Measurements from ENCODE around the gene CWC22. TPM values are rescaled to one million over a fixed set of nuclear protein-coding genes. Genes with fewer than 3 reads are reported as not detected.

The CWC22 gene
- total RNA-seq, 5 donors from 2014 or later (not counting 1 experiment from before 2014, with no cell fraction given) = 16.1 to 24.1 (median 22.6) TPM

DNA sequence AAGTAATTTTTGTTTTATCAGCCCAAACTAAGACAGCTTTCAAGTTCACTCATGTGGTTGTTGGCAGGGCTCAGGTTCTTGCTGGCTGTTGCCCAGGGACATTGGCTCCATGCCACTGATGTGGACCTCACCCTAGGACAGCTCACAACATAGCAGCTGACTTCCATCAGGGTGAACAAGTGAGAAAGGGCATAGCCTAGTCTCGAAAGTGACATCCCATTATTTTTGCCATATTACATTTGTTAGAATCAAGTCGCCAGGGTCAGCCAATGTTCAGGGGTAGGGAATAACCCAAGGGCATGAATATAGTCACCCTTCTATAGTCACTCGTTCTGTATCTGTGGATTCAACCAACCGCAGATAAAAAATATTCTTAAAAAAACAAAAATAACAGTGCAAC, 10.7 kb upstream of the CWC22 start:
- Histone ChIP-seq H3K36me3 (ENCODE audit: control insufficient read depth in 2 of 2, extremely low read depth in 1 of 2, insufficient read depth in 1 of 2, low read length in 1 of 2) (no peaks in the 10 kb centered on the region), H3K4me1 (ENCODE audit: control insufficient read depth in 1 of 2, extremely low read depth in 1 of 2, insufficient read depth in 2 of 2, low read length in 2 of 2) (no peaks in the 10 kb centered on the region), H3K27me3 (replicated peaks in 1 of 2; ENCODE audit: control insufficient read depth in 2 of 2, extremely low read depth in 1 of 2, insufficient read depth in 2 of 2, low read length in 1 of 2) (peaks cover 0 to 8% of the 10 kb centered on the region in 2 experiments), H3K9me3 (no peaks in the 10 kb centered on the region), H3K27ac (ENCODE audit: low read length) (no peak overlapping the region), H3K4me3 (ENCODE audit: control insufficient read depth in 1 of 2, extremely low read depth in 1 of 2, low read length in 1 of 2) (no peak overlapping the region)
- ATAC-seq (replicated peaks in 1 of 4) = no peak
- H3K9me3 Mint-ChIP-seq = no peaks in the 10 kb centered on the region
- 57% methylated on average over 1 of the region's 4 CpGs for WGBS (ENCODE audit: insufficient coverage)
- ChIA-PET CTCF (no interaction called here), POLR2A (no interaction called here)
- no peak for DNase-seq
- H3K4me3 Mint-ChIP-seq = no peak overlapping the region
- H3K4me1 Mint-ChIP-seq = no peaks in the 10 kb centered on the region
- peaks cover 23 to 28% of the 10 kb centered on the region in 2 donors for H3K27me3 Mint-ChIP-seq
- no peak overlapping the region for H3K27ac Mint-ChIP-seq
- no peaks in the 10 kb centered on the region for H3K36me3 Mint-ChIP-seq

DNA sequence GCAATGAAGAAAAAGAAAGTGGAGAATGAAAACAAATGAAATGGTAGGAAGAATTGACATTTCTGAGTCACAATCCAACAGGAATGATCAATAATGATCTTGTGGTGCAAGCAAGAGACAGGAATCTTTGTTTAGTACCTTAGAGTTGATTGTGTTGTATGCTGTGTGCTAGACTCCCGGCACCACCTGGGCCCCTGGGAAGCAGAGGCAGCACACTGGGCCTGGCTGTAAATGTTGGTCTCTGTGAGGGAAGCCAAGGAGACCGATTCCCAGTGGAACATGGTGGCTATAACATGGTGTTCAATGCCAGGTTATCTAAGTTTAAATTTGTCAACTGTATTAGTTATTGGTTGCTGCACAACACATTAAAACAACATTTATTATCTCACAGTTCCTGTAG, 9.8 kb upstream of the CWC22 start:
- Mint-ChIP-seq H3K27me3 (peaks cover 23 to 24% of the 10 kb centered on the region in 2 donors), H3K4me1 (no peaks in the 10 kb centered on the region), H3K27ac (no peak overlapping the region), H3K36me3 (no peaks in the 10 kb centered on the region), H3K9me3 (no peaks in the 10 kb centered on the region), H3K4me3 (no peak overlapping the region)
- DNase-seq (no peak), ATAC-seq (replicated peaks in 1 of 4) (no peak)
- Histone ChIP-seq H3K4me1 (ENCODE audit: control insufficient read depth in 1 of 2, extremely low read depth in 1 of 2, insufficient read depth in 2 of 2, low read length in 2 of 2) (no peaks in the 10 kb centered on the region), H3K4me3 (ENCODE audit: control insufficient read depth in 1 of 2, extremely low read depth in 1 of 2, low read length in 1 of 2) (no peak overlapping the region), H3K9me3 (no peaks in the 10 kb centered on the region), H3K27me3 (replicated peaks in 1 of 2; ENCODE audit: control insufficient read depth in 2 of 2, extremely low read depth in 1 of 2, insufficient read depth in 2 of 2, low read length in 1 of 2) (peaks cover 0 to 8% of the 10 kb centered on the region in 2 experiments), H3K36me3 (ENCODE audit: control insufficient read depth in 2 of 2, extremely low read depth in 1 of 2, insufficient read depth in 1 of 2, low read length in 1 of 2) (no peaks in the 10 kb centered on the region), H3K27ac (ENCODE audit: low read length) (no peak overlapping the region)
- CTCF ChIA-PET = no interaction called here
- POLR2A ChIA-PET = no interaction called here
- 94% methylated on average over 1 of the region's 2 CpGs for WGBS (ENCODE audit: insufficient coverage)

DNA sequence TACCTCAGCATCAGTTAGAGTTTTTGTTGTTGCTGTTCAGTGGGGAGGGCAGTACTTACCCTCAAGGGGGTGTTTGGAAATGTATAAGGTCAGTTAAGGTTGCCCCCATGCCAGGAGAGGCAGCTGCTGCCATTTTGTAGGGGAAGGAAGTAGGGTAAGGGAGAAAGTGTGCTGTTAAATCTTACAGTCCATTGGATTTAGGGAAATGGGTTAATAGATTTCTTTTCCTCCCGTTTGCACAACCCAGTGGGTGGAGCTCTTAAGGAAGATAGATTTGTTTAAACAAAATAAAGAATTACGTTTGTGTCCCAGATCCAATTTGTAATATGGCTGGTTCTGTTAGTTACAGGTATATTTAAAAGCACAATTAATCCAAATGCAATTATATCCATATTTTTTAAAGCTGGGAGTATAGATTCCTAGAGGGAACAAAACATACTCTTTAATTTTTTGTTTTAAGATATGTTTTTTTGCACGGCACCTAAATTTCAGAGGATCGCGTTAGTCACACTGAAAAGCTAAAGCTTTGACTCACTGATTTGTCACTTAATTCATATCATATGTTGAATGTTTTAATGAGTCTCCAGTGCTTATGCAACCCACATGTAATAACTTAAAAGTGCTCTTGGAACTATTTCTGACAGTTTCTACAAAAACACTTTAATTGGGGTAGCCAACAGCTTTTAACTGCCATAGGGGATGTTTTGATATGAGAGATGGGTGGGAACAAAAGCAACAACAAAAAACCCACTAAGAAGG, 9.0 kb upstream of the CWC22 start:
- no peak overlapping the region for H3K4me3 ChIP-seq (ENCODE audit: control insufficient read depth in 1 of 2, extremely low read depth in 1 of 2, low read length in 1 of 2)
- H3K4me1 Mint-ChIP-seq = no peaks in the 10 kb centered on the region
- H3K9me3 Mint-ChIP-seq = no peaks in the 10 kb centered on the region
- no peaks in the 10 kb centered on the region for H3K36me3 Mint-ChIP-seq
- 67% methylated on average over 1 of the region's 5 CpGs for whole genome bisulfite sequencing (ENCODE audit: insufficient coverage)
- peaks cover 23 to 24% of the 10 kb centered on the region in 2 donors for H3K27me3 Mint-ChIP-seq
- H3K27ac Mint-ChIP-seq = no peak overlapping the region
- ChIA-PET POLR2A (interaction anchor here in 1 of 2 donors (0.6 kb wide), 1 partner anchor 15 kb away, joined by 3 read pairs; no protein-coding TSS in a partner anchor), CTCF (no interaction called here)
- no peak for ATAC-seq (replicated peaks in 1 of 4)
- no peak overlapping the region for H3K27ac ChIP-seq (ENCODE audit: low read length)
- no peaks in the 10 kb centered on the region for H3K4me1 ChIP-seq (ENCODE audit: control insufficient read depth in 1 of 2, extremely low read depth in 1 of 2, insufficient read depth in 2 of 2, low read length in 2 of 2)
- no peak overlapping the region for H3K4me3 Mint-ChIP-seq
- H3K36me3 ChIP-seq (ENCODE audit: control insufficient read depth in 2 of 2, extremely low read depth in 1 of 2, insufficient read depth in 1 of 2, low read length in 1 of 2) = no peaks in the 10 kb centered on the region
- H3K27me3 ChIP-seq (replicated peaks in 1 of 2; ENCODE audit: control insufficient read depth in 2 of 2, extremely low read depth in 1 of 2, insufficient read depth in 2 of 2, low read length in 1 of 2) = peaks cover 0 to 8% of the 10 kb centered on the region in 2 experiments
- no peak for DNase-seq
- H3K9me3 ChIP-seq = no peaks in the 10 kb centered on the region

DNA sequence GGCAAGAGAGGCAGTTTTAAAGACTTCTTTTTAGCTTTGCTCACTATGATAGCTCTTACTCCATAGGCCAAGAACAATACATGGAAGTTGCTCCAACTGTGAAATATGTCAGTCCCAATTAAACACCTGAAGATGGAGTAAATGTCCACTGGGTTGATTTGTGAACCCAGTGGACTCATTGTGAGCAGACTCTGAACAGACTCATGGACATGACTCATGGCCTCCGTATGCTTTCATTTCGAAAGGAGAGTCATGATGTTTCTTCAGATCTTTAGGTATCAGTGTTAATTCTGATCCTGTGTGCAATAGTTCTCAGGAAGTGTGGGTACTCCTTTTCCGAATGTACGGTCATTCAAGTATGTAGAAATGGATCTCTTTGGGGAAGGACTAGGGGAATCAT, 5.4 kb upstream of the CWC22 start:
- Histone ChIP-seq H3K27ac (ENCODE audit: low read length) (no peak overlapping the region), H3K27me3 (replicated peaks in 1 of 2; ENCODE audit: control insufficient read depth in 2 of 2, extremely low read depth in 1 of 2, insufficient read depth in 2 of 2, low read length in 1 of 2) (peaks cover 0 to 7% of the 10 kb centered on the region in 2 experiments), H3K4me3 (ENCODE audit: control insufficient read depth in 1 of 2, extremely low read depth in 1 of 2, low read length in 1 of 2) (no peak overlapping the region), H3K36me3 (ENCODE audit: control insufficient read depth in 2 of 2, extremely low read depth in 1 of 2, insufficient read depth in 1 of 2, low read length in 1 of 2) (no peaks in the 10 kb centered on the region), H3K4me1 (ENCODE audit: control insufficient read depth in 1 of 2, extremely low read depth in 1 of 2, insufficient read depth in 2 of 2, low read length in 2 of 2) (no peaks in the 10 kb centered on the region), H3K9me3 (no peaks in the 10 kb centered on the region)
- CTCF ChIA-PET = no interaction called here
- peaks cover under 1 to 2% (median 2%) of the 10 kb centered on the region in 3 donors for H3K4me1 Mint-ChIP-seq
- POLR2A ChIA-PET = no interaction called here
- no peak overlapping the region for H3K27ac Mint-ChIP-seq
- H3K27me3 Mint-ChIP-seq = peaks cover 11 to 15% of the 10 kb centered on the region in 2 donors
- H3K36me3 Mint-ChIP-seq = no peaks in the 10 kb centered on the region
- WGBS (ENCODE audit: insufficient coverage) = 85% methylated on average over 2 of the region's 4 CpGs
- H3K4me3 Mint-ChIP-seq = no peak overlapping the region
- ATAC-seq (replicated peaks in 1 of 4) (no peak), DNase-seq (no peak)
- H3K9me3 Mint-ChIP-seq = no peaks in the 10 kb centered on the region

DNA sequence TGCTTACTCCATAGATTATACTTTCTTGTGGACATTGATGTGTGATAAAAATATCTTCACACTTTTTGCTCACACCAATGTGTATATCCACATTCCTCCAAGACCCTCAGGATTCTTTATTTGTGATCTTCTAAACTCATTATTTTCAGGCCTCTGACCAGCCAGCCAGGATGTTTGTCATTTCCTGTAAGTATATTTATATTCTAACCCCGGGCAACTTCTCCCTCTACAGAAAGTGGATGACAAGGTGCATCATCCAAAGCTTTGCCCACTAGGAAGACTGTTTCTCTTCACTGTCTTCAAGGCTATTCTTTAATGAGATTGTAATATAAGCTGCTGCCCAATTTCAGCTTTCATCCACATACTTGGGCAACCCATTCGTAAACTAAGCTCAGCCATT, 3.6 kb upstream of the CWC22 start:
- H3K27me3 ChIP-seq (replicated peaks in 1 of 2; ENCODE audit: control insufficient read depth in 2 of 2, extremely low read depth in 1 of 2, insufficient read depth in 2 of 2, low read length in 1 of 2) = no peaks in the 10 kb centered on the region
- Mint-ChIP-seq H3K9me3 (no peaks in the 10 kb centered on the region), H3K27me3 (peaks cover 2 to 3% of the 10 kb centered on the region in 2 donors), H3K4me1 (peaks cover 15 to 18% (median 17%) of the 10 kb centered on the region in 3 donors), H3K4me3 (no peak overlapping the region), H3K36me3 (no peaks in the 10 kb centered on the region), H3K27ac (no peak overlapping the region)
- no peak overlapping the region for H3K4me3 ChIP-seq (ENCODE audit: control insufficient read depth in 1 of 2, extremely low read depth in 1 of 2, low read length in 1 of 2)
- CTCF ChIA-PET = no interaction called here
- DNase-seq (no peak), ATAC-seq (replicated peaks in 1 of 4) (no peak)
- no peaks in the 10 kb centered on the region for H3K9me3 ChIP-seq
- WGBS (ENCODE audit: insufficient coverage) = no CpG with 5 or more reads among the region's 2 CpGs
- H3K27ac ChIP-seq (ENCODE audit: low read length) = no peak overlapping the region
- POLR2A ChIA-PET = no interaction called here
- no peaks in the 10 kb centered on the region for H3K36me3 ChIP-seq (ENCODE audit: control insufficient read depth in 2 of 2, extremely low read depth in 1 of 2, insufficient read depth in 1 of 2, low read length in 1 of 2)
- peaks cover 7% of the 10 kb centered on the region in 2 experiments for H3K4me1 ChIP-seq (ENCODE audit: control insufficient read depth in 1 of 2, extremely low read depth in 1 of 2, insufficient read depth in 2 of 2, low read length in 2 of 2)

DNA sequence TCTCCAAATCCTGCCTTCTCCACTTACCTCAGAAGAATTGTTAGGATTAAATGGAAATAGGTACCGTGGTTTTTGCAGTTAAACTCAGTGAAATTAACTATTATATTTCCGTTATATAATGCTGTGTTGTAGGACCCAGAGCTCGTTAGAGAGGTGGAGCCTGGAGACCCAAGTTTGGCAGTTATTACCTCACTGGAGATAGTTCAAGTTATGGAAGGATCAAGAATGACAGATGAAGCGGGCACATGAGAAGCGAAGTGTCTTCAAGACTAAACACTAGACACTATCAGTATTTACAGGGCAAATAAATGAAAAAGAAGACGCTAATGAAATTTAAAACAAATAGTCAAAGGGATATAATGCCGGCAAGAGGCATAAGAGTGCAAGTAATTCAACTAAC, 866 bp downstream of the CWC22 start:
- no peaks in the 10 kb centered on the region for H3K9me3 ChIP-seq
- peaks cover 7% of the 10 kb centered on the region for H3K36me3 Mint-ChIP-seq
- ATAC-seq (replicated peaks in 1 of 4) (no peak), DNase-seq (no peak)
- H3K4me1 Mint-ChIP-seq = peaks cover 46 to 55% (median 54%) of the 10 kb centered on the region in 3 donors
- CTCF ChIA-PET = no interaction called here
- no peaks in the 10 kb centered on the region for H3K27me3 Mint-ChIP-seq
- no CpG with 5 or more reads among the region's 7 CpGs for WGBS (ENCODE audit: insufficient coverage)
- peak overlapping the region; percentile 98 to 99 for H3K27ac Mint-ChIP-seq
- H3K27ac ChIP-seq (ENCODE audit: low read length) = peak overlapping the region; percentile 99
- POLR2A ChIA-PET = no interaction called here
- peaks cover 7 to 10% of the 10 kb centered on the region in 2 experiments for H3K4me1 ChIP-seq (ENCODE audit: control insufficient read depth in 1 of 2, extremely low read depth in 1 of 2, insufficient read depth in 2 of 2, low read length in 2 of 2)
- peaks cover 0 to 4% of the 10 kb centered on the region in 2 donors for H3K36me3 ChIP-seq (ENCODE audit: control insufficient read depth in 2 of 2, extremely low read depth in 1 of 2, insufficient read depth in 1 of 2, low read length in 1 of 2)
- H3K27me3 ChIP-seq (replicated peaks in 1 of 2; ENCODE audit: control insufficient read depth in 2 of 2, extremely low read depth in 1 of 2, insufficient read depth in 2 of 2, low read length in 1 of 2) = no peaks in the 10 kb centered on the region
- H3K4me3 Mint-ChIP-seq = peak overlapping the region; percentile 92 to 97 (median 96)
- peak overlapping the region; percentile 80 to 87 for H3K4me3 ChIP-seq (ENCODE audit: control insufficient read depth in 1 of 2, extremely low read depth in 1 of 2, low read length in 1 of 2)
- no peaks in the 10 kb centered on the region for H3K9me3 Mint-ChIP-seq

Measured in T-cell (primary cell).